ENCODE data around the gene ENTPD3. TPM values are rescaled to one million over a fixed set of nuclear protein-coding genes. Genes with fewer than 3 reads are reported as not detected.

The ENTPD3 gene
- polyA plus RNA-seq, 10 donors = 0.18 to 0.90 (median 0.49) TPM

DNA sequence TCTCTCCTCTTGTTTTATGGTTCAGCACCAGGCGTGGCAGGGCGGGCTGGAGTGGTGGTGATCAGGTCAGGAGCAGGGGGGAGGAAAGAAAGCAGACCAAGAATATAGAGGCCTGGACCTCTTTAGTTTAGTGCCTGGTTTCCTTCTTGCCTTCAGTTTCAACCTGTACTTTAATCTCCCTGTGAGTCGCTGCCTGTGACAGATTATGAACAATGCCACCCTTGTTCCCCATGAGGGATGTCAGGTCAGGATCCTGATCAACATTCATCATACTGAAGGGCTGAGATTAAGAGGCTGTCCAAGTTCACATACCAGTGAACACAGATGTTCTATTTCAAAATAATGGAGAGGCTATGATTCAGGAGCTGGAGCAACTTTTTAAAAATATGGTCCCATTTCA lies 11.4 kb downstream of the ENTPD3 start:
- no peak for DNase-seq

DNA sequence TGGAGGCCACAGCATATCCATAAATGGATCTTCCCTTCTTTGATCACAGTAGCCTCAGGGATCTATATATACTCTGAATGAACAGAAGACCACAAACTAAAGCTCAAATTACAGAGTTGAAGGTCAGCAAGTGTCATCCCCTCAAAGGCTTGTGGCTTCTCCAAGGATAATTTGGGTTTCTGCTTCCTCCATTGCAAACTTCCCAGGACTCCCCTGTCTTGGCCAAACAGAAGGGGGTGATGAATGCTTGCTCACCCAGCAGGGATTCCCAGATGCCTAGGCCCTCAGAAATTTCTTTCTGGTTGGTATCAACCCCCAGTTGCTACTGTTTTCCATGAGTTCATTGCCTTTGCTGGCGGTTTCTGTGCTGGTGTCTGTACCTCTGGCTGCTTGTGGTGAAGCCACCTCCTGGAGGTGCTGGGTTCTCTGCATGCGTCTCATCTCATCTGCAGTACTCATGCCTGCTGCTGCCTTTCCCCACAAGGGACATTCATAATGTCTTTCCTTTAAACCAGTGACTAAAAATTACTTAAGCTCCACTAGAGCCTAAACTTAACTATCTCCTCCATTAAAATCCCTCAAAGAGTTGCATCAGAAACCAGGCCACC lies 17.7 kb downstream of the ENTPD3 start:
- DNase-seq = no peak

DNA sequence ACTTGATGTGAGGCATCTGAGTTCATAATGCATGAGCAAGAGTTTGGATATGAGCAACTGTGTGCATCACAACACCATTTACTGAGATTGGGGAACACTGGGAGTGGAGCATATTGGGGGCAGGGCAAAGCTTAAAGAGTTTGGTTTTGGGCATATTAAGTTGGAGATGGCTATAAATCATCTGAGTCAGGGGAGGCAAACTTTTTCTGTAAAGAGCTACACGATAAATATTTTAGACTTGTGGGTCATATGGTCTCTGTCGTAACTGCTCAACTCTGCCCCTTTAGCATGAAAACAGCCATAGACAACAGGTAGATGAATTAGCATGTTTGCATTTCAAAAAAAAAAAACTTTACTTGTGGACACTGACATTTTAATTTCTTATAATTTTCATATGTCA lies 20.0 kb downstream of the ENTPD3 start:
- no peak for DNase-seq

DNA sequence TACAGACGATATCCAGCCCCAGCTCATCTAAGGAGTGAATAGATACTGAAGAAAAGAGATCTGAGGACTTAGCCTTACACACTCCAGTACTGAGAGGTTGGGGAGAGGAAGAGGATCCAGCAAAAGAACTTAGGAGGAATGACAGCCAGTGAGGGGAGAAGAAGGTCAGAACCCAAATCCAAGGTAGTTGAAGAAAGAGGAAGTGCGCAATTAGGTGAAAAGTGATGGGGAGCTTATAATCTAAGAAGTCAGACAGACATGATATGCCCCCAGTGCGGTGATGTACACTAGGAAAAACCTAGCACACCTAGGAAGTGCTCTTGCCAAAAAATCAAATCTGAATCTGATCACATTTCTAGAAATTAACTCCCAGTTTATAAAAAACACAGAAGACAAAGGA lies 20.6 kb downstream of the ENTPD3 start:
- no peak for DNase-seq

DNA sequence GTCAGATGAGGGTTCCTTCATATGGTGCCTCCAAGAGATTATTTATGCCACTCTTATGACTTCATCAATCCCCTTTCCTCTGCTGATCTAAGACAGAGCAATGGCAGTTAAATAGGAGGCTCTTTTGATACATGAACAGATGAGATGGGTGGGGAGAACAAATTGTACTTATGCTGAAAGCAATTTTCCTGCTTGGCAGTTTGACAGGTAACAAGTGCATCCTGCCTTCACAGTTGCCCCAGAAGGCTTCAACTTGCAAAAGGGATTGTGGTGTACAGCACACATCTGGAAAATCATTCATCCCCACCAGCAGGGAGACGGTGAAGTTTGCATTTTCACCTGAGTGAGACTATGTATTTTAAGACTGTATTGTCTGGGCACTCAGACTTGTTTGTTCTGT lies 27.3 kb downstream of the ENTPD3 start:
- no peak for DNase-seq

DNA sequence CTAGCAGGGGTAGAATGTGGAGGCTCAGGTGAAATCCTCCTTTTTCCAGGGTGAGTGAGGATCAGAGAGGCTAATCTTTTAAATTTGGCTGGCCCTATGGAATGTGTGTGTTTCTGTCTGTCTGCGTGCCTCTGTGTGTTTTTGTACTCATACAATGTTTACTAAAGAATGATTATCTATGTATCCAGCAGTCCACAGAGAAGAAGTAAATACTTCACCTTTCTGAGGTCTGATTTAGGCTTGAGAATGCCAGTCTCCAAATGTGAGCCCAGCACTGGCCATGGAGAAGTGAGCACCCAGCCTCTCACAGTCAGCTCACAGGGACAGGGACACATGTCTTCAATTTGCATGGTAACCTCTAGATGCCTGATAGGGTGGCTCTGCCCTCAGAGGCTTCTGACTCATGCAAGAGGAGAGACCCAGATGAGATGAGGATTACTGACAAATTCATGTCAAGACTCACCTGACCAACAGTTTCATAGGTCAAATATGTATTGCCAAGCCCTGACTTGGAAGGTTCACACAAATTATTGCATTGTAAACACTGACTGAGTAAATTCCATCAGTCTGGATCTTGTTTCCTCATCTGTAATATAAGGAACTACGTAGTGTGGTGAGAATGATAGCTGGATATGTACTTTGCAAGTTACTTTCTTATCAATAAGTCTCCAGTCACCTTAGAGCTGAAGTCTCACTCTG lies 31.0 kb downstream of the ENTPD3 start:
- no peak for DNase-seq

DNA sequence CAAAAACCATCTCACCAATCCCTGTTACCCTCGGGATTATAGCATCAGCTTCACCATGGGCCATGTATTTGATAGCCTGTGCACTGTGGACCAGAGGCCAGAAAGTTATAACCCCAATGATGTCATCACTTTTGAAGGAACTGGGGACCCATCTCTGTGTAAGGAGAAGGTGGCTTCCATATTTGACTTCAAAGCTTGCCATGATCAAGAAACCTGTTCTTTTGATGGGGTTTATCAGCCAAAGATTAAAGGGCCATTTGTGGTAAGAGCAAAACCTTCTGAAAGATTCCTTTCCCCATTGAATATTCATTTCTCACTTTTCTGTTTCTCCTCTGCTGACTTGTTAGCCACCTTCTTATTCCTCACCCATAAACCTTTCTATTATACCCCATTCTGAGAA lies 35.9 kb downstream of the ENTPD3 start:
- no peak for DNase-seq

DNA sequence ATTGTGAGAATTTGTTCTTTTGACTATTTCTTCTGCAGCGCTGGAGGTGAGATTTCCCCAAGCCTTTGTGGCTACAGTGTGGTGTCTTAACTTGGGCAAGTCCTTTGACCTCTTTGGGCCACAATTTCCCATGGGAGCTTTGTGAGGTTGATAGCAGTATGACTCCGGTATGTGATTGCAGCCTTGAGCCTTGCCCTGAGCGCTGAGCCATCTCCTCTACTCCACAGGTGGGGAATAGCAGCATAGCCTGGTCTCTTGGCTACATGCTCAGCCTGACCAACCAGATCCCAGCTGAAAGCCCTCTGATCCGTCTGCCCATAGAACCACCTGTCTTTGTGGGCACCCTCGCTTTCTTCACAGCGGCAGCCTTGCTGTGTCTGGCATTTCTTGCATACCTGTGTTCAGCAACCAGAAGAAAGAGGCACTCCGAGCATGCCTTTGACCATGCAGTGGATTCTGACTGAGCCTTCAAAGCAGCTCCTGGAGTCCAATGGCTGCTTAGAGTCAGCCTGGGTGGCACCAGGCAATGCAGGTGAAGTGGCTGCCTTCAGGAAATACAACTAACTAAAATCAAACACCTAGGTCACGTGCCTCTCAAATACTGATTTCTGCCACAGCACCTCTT lies 40.2 kb downstream of the ENTPD3 start:
- no peak for DNase-seq

DNA sequence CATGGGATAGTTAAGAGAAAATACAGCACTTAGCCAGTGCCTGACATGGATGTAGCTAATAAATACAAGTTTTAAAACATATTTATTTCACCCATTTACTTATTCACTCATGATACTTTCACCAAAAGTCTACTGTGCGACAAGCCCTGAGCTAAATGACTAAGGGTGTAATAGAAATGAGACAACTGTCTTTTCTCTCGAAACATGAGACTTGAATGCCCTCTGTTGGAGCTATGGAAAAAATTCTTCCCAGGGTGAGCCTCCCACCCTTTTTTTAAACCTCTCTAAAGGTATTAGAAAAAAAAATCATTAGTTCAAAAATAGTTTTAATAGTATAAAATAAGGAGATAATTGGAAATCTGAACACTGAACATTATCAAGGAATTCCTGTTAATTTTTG lies 45.8 kb downstream of the ENTPD3 start:
- DNase-seq = no peak

DNA sequence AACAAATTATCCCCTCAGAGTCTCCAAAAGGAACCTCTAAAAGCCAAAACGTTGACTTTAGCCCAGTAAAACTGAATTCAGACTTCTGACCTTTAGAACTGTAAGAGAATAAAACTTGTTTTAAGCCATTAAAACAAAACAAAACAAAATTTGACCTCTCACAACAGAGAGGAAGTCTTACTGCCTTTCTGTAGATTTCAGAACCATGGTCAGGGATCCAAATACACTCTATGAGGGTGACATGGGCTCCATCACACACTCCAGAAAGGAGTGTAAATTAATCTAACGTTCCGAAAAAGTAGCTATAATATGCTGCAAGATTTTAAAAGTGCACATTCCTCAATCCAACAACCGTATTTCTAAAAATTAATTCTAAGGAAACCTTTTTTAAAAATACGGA lies 50.9 kb downstream of the ENTPD3 start:
- DNase-seq = no peak

DNA sequence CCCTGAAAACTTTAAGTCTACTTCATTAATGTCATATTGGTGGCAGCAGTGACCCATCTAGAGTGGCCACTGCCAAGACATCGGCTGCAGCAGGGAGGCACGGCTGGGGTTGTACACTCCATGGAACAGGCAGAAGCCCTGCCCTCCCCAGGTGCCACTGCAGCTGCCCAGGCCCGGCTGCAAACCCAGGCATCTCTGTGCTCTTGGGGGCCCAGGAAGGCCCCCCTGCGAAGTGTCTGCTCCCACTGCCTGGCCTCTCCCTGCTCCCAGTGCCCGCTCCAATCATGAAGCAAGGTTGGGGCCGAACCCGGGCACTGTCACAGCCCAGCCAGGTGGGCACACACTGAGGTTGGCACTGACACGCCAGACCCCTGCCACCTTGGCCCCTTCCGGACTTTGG lies 58.1 kb downstream of the ENTPD3 start:
- DNase-seq = no peak

DNA sequence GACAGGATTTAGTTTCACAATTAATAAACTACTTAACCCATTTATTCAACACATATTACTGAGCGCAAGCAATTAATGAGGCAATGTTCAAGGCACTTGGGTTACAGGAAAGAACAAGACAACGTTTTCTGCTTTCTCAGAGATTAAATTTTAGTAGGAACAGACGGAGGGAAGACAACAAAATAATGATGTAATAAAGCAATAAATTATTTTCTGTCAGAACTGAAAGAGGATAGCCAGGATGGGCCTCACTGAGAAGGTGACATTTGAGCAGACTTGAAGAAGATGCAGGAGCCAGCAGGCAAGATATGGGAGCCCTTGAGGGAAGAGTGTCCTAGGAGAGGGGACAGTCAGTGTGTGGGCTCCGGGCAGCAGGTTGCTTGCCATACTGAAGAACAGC lies 58.9 kb downstream of the ENTPD3 start:
- no peak for DNase-seq

DNA sequence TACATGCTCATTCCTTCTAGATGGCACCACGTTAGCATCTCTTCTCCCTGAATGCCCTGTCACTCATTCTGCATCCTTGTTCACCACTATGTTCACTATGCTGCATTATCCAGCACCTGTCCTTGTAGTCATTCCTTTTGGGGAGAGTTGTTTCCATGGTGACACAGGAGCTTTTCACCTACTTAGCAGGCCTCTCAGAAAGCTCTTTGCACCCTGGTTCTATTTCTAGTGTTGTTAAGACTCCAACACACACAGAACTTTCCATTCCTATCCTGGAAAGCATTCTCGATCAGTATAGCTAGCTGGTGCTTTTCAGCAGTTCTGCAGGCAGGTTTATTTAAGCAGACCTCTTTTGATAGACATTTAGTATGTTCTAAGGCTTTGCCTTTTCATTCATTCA lies 63.5 kb downstream of the ENTPD3 start:
- no peak for DNase-seq

DNA sequence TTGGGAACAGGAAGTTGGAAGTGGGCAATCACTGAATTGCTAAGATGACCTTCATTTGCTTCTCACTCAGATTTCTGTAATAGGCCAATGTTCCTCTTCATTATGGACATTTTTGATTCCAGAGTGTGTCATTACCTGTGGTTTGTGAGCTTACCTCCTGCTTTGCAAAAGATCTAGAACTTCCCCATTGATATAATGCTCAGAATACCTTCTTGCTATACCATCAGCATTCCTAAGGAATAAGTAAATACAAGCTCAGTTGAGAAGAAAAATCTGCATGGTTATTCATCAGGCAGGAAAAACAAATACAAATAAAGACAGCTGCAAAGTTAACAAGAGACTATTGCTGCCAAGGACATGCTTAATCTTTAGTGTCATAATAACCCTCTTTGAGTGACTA lies 64.6 kb downstream of the ENTPD3 start:
- no peak for DNase-seq

DNA sequence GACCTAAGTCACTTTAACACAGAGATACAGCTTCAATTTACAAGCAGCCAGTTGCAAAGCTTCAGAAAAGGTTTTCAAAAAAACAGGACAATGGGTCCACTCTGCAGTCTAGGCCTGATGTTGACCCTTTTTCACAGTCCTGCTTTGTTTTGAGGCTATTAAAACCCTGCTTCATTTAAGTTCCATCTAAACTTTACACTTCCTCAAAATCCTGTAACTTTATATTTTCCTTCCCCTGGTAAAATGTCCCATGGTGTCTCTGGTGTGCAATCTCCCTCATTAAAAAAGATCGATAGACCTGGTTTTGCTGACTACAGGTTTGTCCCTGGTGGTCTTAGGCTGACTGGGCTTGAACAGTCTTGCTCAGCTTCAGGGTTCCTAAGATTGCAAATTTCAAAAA lies 65.1 kb downstream of the ENTPD3 start:
- DNase-seq = no peak

DNA sequence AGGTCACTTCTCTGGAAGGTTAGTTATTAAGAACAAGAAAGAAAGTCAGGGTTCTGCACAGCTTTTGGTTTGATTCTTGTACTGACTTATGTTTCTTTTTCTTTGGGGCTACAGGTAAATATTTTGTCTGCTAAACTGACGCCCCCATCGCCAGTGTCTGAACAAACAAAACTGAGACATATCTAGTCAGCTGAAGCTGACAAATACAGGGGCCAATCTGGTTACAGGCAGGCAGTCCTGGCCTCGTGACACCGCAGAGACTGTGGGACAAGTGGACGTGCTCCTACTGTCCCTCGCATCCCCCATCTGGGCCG lies 65.5 kb downstream of the ENTPD3 start:
- DNase-seq = no peak

DNA sequence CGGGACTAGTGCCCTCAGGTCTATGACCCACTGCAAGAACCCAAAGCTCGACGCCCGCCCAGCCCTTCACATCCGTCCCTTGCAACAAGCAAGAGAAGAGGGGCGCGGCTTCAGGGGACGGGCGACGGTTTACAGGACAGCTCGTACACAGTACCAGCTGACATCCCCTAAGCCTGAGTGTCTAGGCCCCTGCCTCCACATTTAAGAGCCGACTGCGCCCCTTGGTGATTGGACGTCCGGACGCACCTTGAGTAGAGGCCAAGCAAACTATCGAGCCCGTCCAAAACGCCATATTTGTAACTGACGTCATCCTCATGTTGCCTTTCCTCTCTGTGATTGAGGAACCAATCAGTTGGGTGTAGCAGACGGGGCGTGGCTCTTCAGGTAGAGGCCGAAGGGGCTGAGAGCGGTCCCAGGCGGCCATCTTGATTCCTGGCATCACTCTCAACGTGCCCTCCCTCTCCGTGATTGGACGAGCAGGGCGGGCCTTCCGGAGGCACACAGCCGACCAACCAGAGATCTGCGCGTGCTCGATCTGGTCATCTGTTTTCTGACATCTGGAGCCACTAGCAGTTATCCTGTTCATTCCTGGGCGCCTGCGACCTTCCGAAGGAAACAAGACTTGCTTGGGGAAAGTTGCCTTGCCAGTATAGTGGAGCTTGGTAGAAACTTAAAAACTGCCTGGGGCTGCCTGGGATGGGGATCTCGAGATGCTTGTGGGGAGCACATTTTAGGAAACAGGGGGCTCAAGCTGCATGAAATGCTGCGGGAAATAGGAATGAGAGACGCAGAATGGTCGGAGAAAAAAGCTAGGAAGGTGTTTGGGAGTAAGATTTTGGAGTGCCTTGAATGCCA lies 66.1 kb downstream of the ENTPD3 start:
- peak; percentile 98 to 99 (median 98) for DNase-seq

DNA sequence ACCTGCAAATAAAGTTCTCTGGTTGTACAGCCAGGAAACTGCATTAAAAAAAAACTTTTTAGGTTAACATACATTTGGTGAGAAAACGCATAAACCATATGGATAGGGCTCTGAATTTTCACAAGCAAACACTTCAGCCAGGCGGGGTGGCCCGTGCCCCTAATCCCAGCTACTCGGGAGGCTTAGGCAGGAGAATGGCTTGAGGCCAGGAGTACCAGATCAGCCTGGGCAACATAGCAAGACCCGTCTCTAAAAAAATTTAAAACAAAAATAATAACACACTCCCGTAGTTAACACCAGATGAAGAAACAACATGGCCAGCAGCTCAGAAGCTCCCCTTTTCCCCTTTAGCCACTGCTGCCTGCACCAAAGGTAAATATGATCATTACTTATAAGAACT lies 66.9 kb downstream of the ENTPD3 start:
- no peak for DNase-seq

DNA sequence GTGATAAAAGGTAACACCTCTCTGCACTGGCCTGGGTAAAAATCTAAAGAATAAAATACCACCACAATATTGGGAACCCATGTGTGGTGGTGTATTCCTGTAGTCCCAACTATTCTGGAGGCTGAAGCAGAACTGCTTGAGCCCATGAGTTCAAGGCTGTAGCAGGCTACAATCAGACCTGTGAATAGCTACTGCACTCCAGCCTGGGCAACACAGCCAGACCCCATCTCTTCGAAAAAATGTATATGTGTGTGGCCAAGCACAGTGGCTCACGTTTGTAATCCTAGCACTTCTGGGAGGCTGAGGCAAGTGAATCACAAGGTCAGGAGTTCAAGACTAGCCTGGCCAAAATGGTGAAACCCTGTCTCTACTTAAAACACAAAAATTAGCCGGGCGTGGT lies 68.3 kb downstream of the ENTPD3 start:
- DNase-seq = no peak

DNA sequence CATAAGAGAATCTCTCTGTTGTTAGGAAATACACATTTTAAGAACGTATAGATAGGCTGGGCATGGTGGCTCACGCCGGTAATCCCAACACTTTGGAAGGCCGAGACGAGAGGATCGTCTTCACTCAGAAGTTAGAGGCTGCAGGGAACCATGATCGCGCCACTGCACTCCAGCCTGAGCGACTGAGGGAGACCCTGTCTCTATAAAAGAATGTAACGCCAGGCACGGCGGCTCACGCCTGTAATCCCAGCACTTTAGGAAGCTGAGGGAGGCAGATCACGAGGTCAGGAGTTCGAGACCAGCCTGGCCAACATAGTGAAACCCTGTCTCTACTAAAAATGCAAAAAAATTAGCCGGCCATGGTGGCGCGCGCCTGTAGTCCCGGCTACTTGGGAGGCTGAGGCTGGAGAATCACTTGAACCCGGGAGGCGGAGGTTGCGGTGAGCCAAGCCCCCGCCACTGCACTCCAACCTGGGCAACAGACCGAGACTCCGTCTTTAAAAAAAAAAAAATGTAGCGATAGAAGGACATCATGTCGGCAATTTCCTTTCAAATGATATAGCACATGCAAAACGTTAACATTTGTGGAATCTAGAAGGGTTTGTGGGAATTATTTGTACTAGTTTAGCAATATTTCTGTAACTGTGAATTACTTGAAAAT lies 69.4 kb downstream of the ENTPD3 start:
- DNase-seq = no peak

DNA sequence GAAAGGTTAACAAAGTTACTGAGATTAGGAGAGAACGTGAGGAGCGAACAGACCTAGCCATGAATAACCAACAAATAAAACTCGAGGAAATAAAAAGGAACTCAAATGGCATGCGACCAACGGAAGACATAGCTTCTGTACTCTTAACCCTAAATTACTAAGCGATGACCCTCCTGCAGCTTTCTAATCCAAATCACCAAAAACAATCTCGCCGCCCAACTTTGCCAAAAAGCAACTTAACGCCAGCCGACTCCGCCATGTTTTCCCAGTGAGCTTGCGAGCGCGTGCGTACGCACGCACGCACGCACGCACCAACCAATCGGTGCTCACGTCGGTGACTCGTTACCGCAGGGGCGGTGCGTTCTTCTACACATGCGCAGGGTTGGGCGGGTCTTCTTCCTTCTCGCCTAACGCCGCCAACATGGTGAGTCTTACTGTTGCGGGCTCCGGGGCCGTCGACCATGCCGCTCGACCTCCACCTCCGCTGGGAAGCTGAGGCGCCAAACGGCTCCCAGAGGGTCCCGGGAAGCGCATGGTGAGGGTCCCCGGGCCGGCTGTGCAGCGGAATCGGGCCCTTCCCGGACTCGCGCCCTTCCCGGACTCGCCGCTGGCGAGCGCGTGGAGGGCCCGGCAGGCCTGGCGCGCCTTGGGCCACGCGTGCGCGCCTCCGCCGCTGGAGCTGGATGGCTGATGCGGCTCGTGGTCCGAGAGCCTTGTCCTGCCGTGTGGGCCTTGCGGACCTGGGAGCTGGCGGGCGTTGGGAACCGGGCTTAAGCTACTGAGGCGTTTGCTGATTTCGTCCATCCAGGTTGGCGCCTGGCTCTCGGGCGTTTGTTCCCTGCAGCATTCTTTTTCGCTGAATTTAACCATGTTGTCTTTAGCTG lies 70.2 kb downstream of the ENTPD3 start, which contains the start of gene RPL14:
Gene RPL14 (plus strand): TSS at position 400 of the 884 bp plus-strand sequence. CDS start 133 bp downstream, at position 533.
- DNase-seq = peak; percentile 97 to 99 (median 98)
